Aorta (tissue), 5 donors: ENCODE measurements around the gene TRPT1. TPM values are rescaled to one million over a fixed set of nuclear protein-coding genes. Genes with fewer than 3 reads are reported as not detected.

Source experiments
- ATAC-seq: fragments of 200-7000 bp; cut with Tn5 transposase; one replicate; pipeline ENCODE4 v1.9.1; 2022; ENCODE audit warnings: moderate library complexity; ENCODE audit not compliant: low FRiP score
- DNase-seq, 2 donors: peaks; one replicate each; pipeline ENCODE4 v3.0.0-alpha.2; 2020
- H3K27ac ChIP-seq, 2 donors: one replicate each; pipeline ENCODE4 v1.5.1; 2013; ENCODE audit warnings: low read length in 2 of 2, mild to moderate bottlenecking in 2 of 2, moderate library complexity in 2 of 2, control low read depth in 1 of 2, inconsistent platforms in 1 of 2, low read depth in 1 of 2
- H3K27me3 ChIP-seq, 2 donors: one replicate each; pipeline ENCODE4 v1.6.1; 2013; ENCODE audit warnings: control low read depth in 1 of 2, low read length in 1 of 2, mild to moderate bottlenecking in 1 of 2, moderate library complexity in 1 of 2; ENCODE audit not compliant: insufficient read depth in 2 of 2, control insufficient read depth in 1 of 2
- H3K36me3 ChIP-seq, 2 donors: one replicate each; pipeline ENCODE4 v1.6.1; 2013; ENCODE audit warnings: control low read depth in 1 of 2, low read length in 1 of 2, mild to moderate bottlenecking in 1 of 2; ENCODE audit not compliant: insufficient read depth in 2 of 2, control insufficient read depth in 1 of 2
- H3K4me1 ChIP-seq, 2 donors: one replicate each; pipeline ENCODE4 v1.6.1; 2013; ENCODE audit warnings: low read length in 2 of 2, control low read depth in 1 of 2, mild to moderate bottlenecking in 1 of 2, moderate library complexity in 1 of 2; ENCODE audit not compliant: insufficient read depth in 2 of 2, control insufficient read depth in 1 of 2
- H3K4me3 ChIP-seq, 2 donors: one replicate each; pipeline ENCODE4 v1.5.1; 2013; ENCODE audit warnings: low read length in 2 of 2, control low read depth in 1 of 2, mild to moderate bottlenecking in 1 of 2
- H3K9me3 ChIP-seq: one replicate; pipeline ENCODE4 v1.6.1; 2013; ENCODE audit warnings: mild to moderate bottlenecking, low read length; ENCODE audit not compliant: control insufficient read depth
- WGBS, 2 donors: extraction: QIAGEN DNeasy Blood & Tissue Kit; methylation state at CpG; one replicate each; pipeline ENCODE4 v1.1.7; 2013; 5-methylcytosine and 5-hydroxymethylcytosine counted together
- intact Hi-C, 2 donors: fragments of 100-400 bp; cut with DNase I; formaldehyde crosslinking; loops; one replicate each; pipeline versions ENCODE4 v1.14.2 to v1.15.0; 2022
- polyA plus RNA-seq, 2 donors: library from polyadenylated mRNA; stranded (reverse); fragments of 200-250 nt; gene quantifications; one replicate each; pipeline ENCODE4 v1.2.3, GENCODE V29; 2013
- total RNA-seq, 2 donors: library from RNA; stranded (reverse); fragmentation: NEBNext Ultra II Directional; extraction: Animal tissue kit (Norgen Biotek cat#: 25700); gene quantifications; one replicate each; pipeline ENCODE4 v1.2.1, GENCODE V29; 2021
- donor health status: healthy with polysubstance abuse.
- donor health status: Bipolar disorder and iron deficiency.
- donor health status: DM: no; HTN: no; CAD: no.
- donor health status: DM: no; HTN: no; CAD: no.
- donor health status: DM: yes; HTN: yes; CAD: no.

The TRPT1 gene
- total and polyA plus RNA-seq, 4 donors, result 24.5 to 95.3 (median 29.6) TPM

GRCh38 chr11:64252003-64252872, 26.3 kb upstream of the TRPT1 start:
- Histone ChIP-seq H3K4me3 (peak overlapping the region; percentile 59 to 81), H3K4me1 (no peaks in the 10 kb centered on the region), H3K9me3 (no peaks in the 10 kb centered on the region), H3K27me3 (no peaks in the 10 kb centered on the region), H3K27ac (no peak overlapping the region), H3K36me3 (peaks cover 0 to 3% of the 10 kb centered on the region in 2 donors)
- peak in 1 of 2 donors; percentile 87 for DNase-seq
- ATAC-seq, result no peak
- 0 to 2% methylated on average over 23 of the region's 23 CpGs for WGBS, 2 donors
- intact Hi-C loops, result no loop called here

GRCh38 chr11:64251753-64252002, 25.7 kb upstream of the TRPT1 start:
- ATAC-seq, result no peak

GRCh38 chr11:64251016-64251752, 25.2 kb upstream of the TRPT1 start, which contains the start of gene PLCB3:
Gene PLCB3, plus strand, starts transcription at chr11:64251530. Its CDS starts 120 bp downstream, at chr11:64251650.
- DNase-seq, result peak in 1 of 2 donors; percentile 85
- no peaks in the 10 kb centered on the region for H3K4me1 ChIP-seq
- H3K27ac ChIP-seq, result peak within 1 kb of the TSS in 1 of 2 donors; percentile 14
- peak; percentile 76 for ATAC-seq
- intact Hi-C loops, result loop anchor here in 1 of 2 donors (2.0 kb wide), 1 partner anchor 18 kb away; no protein-coding TSS in a partner anchor
- H3K36me3 ChIP-seq, result no peaks in the 10 kb centered on the region
- peak within 1 kb of the TSS; percentile 59 to 81 for H3K4me3 ChIP-seq
- no peaks in the 10 kb centered on the region for H3K9me3 ChIP-seq
- 1 to 2% methylated on average over 32 to 75 of the region's 75 CpGs for WGBS, 2 donors
- H3K27me3 ChIP-seq, result no peaks in the 10 kb centered on the region

More at GRCh38 chr11:64251753-64252002, 25.7 kb upstream of the TRPT1 start:
- Histone ChIP-seq H3K27me3 (no peaks in the 10 kb centered on the region), H3K27ac (no peak overlapping the region), H3K9me3 (no peaks in the 10 kb centered on the region), H3K4me3 (peak overlapping the region; percentile 59 to 81), H3K4me1 (no peaks in the 10 kb centered on the region), H3K36me3 (peaks cover 0 to 3% of the 10 kb centered on the region in 2 donors)
- DNase-seq, result no peak
- intact Hi-C loops, result loop anchor here in 1 of 2 donors (2.0 kb wide), 1 partner anchor 17 kb away; no protein-coding TSS in a partner anchor
- WGBS, 2 donors, result 0 to 1% methylated on average over 18 of the region's 18 CpGs

GRCh38 chr11:64250415-64251015, 24.5 kb upstream of the TRPT1 start:
- H3K4me1 ChIP-seq, result no peaks in the 10 kb centered on the region
- DNase-seq, result peak in 1 of 2 donors; percentile 68
- no peak overlapping the region for H3K27ac ChIP-seq
- no peaks in the 10 kb centered on the region for H3K9me3 ChIP-seq
- H3K4me3 ChIP-seq, result no peak overlapping the region
- H3K36me3 ChIP-seq, result no peaks in the 10 kb centered on the region
- no peaks in the 10 kb centered on the region for H3K27me3 ChIP-seq
- intact Hi-C loops, result loop anchor here in 1 of 2 donors (2.0 kb wide), 1 partner anchor 18 kb away; no protein-coding TSS in a partner anchor
- 20 to 24% methylated on average over 13 of the region's 13 CpGs for WGBS, 2 donors
- no peak for ATAC-seq

GRCh38 chr11:64249563-64250414, 23.8 kb upstream of the TRPT1 start:
- intact Hi-C loops, result loop anchor here in 1 of 2 donors (2.0 kb wide), 1 partner anchor 19 kb away; no protein-coding TSS in a partner anchor
- 92 to 93% methylated on average over 8 of the region's 8 CpGs for WGBS, 2 donors
- H3K4me1 ChIP-seq, result no peaks in the 10 kb centered on the region
- H3K27me3 ChIP-seq, result no peaks in the 10 kb centered on the region
- no peaks in the 10 kb centered on the region for H3K36me3 ChIP-seq
- no peak for DNase-seq
- no peak overlapping the region for H3K27ac ChIP-seq
- H3K9me3 ChIP-seq, result no peaks in the 10 kb centered on the region
- no peak for ATAC-seq
- H3K4me3 ChIP-seq, result no peak overlapping the region

GRCh38 chr11:64249038-64249437, 23.1 kb upstream of the TRPT1 start:
- no peak for ATAC-seq
- intact Hi-C loops, result no loop called here
- H3K4me1 ChIP-seq, result no peaks in the 10 kb centered on the region

GRCh38 chr11:64248578-64248977, 22.6 kb upstream of the TRPT1 start:
- Histone ChIP-seq H3K4me1 (no peaks in the 10 kb centered on the region), H3K27ac (no peak overlapping the region), H3K4me3 (no peak overlapping the region), H3K9me3 (no peaks in the 10 kb centered on the region), H3K27me3 (no peaks in the 10 kb centered on the region), H3K36me3 (no peaks in the 10 kb centered on the region)
- intact Hi-C loops, result no loop called here
- WGBS, 2 donors, result 77 to 83% methylated on average over 7 of the region's 7 CpGs
- DNase-seq (no peak), ATAC-seq (no peak)

More at GRCh38 chr11:64249038-64249437, 23.1 kb upstream of the TRPT1 start:
- Histone ChIP-seq H3K27ac (no peak overlapping the region), H3K9me3 (no peaks in the 10 kb centered on the region), H3K27me3 (no peaks in the 10 kb centered on the region), H3K4me3 (no peak overlapping the region), H3K36me3 (no peaks in the 10 kb centered on the region)
- WGBS, 2 donors, result 91 to 94% methylated on average over 4 of the region's 4 CpGs
- DNase-seq, result peak in 1 of 2 donors; percentile 72
